GM23248 (cell line): ENCODE results near the gene KRTAP29-1.

ENCODE experiments used
- EZH2 ChIP-seq: fragments of 200-600 bp; sonication (generic); IDR thresholded peaks from 2 replicates; pipeline ENCODE4 v1.6.1; 2018; ENCODE audit warnings: antibody characterized with exemption, mild to moderate bottlenecking; ENCODE audit not compliant: insufficient read depth, poor library complexity, severe bottlenecking
- EZH2phosphoT487 ChIP-seq: fragments of 200-600 bp; sonication (generic); IDR thresholded peaks from 2 replicates; pipeline ENCODE4 v1.6.1; 2018; ENCODE audit warnings: antibody characterized with exemption, moderate library complexity, mild to moderate bottlenecking, low read depth; ENCODE audit not compliant: insufficient read depth

- TF ChIP-seq EZH2 (no peak), EZH2phosphoT487 (no peak)
These were observed 26.8 kb upstream of the KRTAP29-1 start for GRCh38 chr17:41329279-41329948.
